Renal cortex interstitium (tissue), 11 donors: ENCODE measurements around the gene CDC42BPB. TPM values are rescaled to one million over a fixed set of nuclear protein-coding genes. Genes with fewer than 3 reads are reported as not detected.

ENCODE experiments used
- DNase-seq, 11 donors: peaks; one replicate each; pipeline ENCODE4 v3.0.0-alpha.2; 2013; ENCODE audit warnings: low read depth in 9 of 11, low spot score in 4 of 11; ENCODE audit errors: extremely low read depth in 1 of 11
- polyA plus RNA-seq, 3 donors: library from polyadenylated mRNA; unstranded; fragments of 120-200 nt; gene quantifications; one replicate each; pipeline ENCODE4 v1.2.1, GENCODE V29; 2013; ENCODE audit not compliant: insufficient read length in 3 of 3

The CDC42BPB gene
- polyA plus RNA-seq, 3 donors = 74.0 to 98.5 (median 84.0) TPM

DNA sequence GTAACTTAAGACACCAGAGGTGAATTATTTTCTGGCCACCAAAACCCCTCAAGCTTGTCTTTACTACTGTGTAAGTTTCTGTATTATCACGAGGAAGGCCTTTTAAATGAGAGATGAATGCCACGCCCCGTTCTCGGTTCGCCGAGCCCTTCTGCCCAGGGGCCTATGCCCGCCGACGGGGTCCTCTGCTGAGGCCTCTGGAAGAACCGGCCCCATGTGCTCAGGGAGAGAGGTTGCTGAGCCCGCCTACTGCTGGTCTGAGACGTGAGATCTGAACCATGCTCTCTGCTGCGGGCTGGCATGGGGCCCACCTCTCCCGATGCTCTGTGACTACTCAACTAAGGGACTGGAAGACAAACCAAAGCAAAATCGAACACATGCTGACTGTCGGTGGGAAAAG, 113.9 kb downstream of the CDC42BPB start:
- no peak for DNase-seq

DNA sequence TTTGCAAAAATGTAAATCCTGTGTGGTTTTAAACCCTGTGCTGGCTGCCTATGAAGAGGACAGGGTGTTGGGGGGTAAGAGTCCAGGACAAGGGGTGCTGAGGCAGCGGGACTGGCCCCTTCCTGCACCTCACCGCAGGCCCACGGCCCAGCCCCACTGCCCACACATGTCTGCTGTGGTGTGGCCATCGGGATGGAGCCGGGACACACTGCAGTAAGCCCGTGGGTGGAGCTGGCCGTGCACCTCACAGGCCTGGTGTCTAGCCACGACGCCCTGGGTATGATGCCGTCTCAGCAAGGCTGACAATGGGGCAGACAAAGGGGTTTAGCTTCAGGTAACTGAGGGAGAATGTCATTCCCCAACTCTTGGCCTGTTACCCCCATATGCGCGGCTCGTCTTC, 115.3 kb downstream of the CDC42BPB start:
- no peak for DNase-seq

DNA sequence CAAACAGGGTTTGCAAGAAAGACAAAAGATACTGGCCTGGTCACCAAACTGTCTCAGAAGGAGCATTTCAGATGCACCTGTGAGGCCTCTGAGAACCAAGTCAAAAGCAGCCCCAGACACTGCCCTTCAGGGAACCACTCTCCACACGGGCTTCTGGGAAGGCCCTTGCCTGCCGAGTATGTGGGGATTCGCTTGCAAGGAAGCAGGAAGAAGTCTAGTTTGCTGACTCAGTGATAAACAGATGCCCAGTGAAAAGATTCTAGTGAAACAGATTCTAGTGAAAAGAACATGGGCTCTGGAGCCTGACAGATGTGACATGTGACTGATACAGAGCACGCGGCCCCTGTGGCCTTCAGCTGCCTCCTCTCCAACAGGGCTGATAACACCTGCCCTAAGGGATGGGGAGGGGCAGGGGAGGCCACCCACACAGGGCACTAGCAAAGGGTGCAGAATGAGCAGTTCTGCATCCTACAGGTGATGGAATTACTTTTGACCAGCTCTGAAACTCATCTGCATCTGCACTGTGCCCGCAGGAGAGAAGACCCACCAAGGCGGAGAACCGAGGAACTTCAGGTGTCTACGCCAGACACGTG, 115.8 kb downstream of the CDC42BPB start:
- no peak for DNase-seq

DNA sequence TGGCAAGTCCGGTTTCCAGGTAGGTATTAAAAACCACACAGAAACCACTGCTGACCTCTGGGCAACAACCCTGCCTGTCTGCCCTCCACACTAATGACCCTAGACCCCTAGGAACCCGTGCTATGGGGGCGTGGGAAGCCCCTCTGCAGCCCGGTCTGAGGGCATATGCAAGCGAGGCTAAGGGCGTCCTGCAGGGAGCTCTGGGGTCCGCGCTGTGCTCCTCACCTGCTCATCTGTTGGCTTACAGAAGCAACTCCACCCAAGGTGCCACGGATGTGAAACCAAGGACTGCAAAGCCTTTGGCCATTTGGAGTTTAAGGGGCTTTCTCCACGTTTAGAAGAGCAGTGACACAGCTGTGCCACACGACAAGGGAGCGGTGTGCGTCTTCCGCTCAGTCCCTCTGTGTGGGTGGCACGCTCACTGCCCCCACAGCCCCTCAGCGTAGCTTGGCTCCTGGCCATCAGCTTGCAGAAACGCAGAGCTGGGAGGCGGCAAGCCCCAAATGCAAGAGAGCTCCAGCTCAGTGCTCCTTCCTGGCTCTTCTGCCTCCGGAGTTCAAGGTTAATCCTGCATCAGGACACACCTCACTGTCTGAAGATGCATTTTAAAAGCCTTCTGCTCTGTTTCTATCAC, 116.5 kb downstream of the CDC42BPB start:
- DNase-seq = no peak

DNA sequence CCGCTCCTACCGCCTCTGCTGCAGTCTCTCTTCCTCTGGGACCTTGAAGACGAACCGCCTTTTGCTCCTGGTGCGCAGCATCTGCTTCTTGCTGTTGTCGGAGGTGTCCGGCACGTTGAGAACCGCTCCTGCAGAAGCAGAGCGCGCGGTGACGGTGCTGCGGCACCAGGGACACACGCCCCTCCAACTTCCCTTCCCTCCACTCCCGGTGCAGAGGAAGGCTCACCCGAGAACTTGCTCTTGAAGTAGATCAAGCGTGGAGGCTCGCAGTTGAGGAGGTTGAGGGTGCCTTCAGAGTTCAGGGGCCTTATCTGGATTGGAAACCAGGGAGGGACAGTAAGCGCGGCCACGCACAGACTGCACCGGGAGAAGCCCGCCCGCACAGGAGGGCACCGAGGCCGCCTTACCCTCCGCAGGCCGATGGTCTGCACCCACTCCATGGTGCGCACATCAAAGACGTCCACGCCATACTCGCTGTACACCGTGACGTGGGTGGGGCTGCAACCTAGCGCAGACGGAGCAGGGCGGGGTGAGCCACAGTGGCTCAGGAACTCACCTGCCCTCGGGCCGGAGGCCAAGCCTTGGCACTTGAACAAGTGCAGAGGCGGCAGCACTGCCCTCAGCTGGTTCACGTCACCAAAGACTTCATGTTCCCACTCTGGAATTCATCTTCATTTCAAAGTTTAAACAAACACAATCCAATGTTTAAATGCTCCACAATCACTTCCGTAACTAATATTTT, 117.4 kb downstream of the CDC42BPB start:
- DNase-seq = no peak

DNA sequence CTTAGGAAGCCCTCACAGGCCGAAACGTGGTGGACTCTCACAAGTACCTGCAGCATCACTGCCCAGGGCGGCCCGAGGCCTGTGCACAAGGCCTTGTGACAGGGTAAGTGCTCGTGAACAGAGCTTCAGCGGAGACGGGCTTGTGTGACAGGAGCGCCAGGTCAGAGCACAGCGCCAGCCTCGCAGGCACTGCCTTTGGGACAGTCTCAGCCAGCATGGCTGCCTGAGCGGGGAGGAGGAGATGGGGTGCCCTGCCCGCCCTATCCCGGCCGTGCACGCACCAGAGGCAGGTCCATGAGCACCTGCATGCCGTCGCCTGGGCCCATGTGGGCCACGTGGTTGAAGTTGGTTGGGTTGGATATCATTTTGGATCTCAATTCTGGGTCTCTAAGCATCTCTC, 118.0 kb downstream of the CDC42BPB start:
- DNase-seq = no peak

DNA sequence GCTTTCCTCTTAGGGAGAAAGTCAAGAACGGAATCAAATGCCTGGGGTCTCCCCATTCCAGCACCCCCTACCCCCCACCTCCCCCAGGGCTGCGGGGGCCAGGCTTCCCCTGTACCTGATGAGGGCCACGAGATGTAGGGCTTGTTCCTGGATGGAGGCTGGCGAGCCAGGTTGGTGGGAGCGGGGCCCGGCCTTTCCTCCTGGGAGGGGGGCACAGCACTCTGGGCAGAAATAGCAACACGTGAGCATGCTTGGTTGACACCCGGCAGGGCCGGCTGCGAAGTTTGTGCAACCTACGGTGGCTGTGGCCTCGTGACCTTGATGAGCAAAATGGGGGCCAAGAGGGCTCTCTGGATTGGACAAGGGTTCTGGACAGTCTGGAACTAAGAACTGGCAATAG, 119.2 kb downstream of the CDC42BPB start:
- no peak for DNase-seq

DNA sequence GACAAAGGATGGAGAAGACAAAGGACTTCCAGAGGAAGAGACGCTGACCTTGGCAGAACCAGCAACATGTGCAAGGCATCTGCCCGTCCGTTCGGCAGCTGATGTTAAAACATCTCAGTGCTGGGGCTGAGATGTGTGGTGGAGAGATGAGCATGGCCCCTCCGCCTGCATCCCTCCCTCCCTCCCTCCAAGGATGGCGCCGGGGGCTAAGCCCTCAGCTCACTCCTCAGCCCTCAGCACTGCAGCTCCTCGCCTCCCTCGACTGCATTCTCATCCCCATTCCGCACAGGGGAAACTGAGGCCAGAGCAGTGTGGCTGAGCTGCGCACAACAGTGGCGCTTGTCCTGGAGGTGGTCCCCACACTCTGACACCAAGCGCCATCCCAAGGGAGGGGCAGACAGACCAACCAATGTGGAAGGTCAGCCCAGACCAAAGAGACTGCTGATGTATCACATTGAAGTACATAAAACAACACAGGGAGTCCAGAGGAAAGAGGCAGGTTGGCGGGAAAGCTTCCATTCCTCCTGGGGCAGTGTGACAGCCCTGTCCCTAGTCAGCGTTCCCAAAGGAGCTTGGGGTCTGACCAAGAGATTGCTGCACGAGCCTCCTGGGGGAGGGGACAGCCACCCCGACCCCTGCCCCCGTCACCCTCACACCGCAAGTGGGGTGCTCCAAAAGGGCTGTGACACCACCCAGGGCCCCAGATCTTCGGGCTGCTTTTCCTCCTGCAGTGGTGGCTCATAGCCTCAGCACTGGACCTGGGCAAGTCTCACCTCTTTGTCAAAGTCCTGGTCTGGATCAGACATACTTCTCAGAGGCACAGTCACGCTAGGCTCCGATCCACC, 119.8 kb downstream of the CDC42BPB start:
- DNase-seq = no peak

DNA sequence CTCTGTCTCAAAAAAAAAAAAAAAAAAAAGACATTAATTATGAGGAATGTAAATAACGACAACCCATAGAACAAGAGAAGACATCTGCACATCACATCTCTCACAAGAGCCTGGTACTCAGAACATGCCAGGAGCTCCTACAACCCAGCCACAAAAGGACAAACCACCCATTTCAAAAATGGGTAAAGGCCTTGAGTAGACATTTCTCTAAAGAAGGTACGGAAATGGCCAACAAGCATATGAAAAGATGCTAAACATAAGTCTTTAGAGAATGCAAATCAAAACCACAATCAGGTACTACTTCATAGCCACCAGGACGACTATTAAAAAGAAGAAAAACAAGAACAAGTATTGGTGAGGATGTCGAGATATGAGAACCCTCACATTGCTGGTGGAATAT, 121.6 kb downstream of the CDC42BPB start:
- no peak for DNase-seq

DNA sequence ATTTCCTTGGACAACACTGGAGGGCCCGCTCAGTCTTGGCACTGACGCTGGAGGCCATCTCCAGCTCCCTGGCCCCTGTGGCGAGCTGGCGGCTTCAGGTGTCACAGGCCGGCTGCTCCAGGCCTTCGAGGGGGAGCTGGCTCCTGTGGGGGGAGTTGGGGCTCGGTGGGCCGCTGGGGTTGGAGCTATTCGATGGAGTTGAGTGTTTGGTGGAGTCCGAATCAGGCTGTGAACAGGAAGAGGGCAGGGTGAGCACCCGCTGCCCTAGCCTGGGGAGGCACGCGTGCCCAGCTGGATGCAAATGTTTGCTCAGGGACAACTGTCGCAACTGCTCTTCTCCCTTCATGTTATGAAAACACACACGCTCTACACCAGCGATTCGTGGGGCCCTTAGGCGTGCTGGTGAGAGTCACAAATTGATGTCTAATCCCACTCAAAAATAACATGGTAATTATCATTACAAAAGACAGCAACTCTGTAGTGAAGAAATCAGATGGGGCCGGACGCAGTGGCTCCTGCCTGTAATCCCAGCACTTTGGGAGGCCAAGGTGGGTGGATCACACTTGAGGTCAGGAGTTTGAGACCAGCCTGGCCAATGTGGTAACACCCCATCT, 123.6 kb downstream of the CDC42BPB start:
- no peak for DNase-seq

DNA sequence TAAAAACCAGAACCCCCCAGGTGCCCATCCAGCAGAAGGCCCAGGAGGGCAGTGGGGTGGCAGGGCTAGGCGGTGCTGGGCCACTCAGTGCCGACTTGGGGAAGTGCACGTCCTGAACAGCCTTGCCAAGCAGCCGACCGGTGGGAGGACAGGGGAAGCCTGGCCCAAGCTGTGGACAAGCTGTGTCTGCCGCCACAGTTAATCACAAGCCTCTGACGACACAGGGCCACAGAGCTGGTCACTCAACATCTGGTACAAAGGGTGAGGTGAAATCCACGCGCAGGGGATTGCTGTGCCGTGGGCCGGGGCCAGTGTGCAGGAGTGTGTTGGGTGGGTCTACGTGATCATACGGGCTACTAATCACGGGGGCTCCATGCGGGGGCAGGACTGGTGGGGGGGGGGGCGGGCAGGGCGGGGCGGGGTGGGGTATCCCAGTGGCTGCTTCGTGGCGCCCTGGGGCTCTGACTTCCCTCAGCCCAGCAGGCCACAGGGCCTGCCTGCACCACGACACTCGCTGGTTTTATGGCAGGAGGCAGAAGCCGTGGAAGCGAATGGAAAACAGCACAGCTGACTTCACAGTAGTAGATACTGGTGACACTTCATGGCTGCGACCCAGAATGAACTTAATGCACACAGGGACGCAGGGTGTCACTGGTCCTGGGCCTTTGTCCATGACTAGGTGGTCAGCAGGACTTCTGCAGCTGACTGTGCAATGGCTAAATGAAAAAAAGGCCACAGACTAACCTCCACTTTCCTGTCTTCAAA, 124.7 kb downstream of the CDC42BPB start:
- DNase-seq = no peak

DNA sequence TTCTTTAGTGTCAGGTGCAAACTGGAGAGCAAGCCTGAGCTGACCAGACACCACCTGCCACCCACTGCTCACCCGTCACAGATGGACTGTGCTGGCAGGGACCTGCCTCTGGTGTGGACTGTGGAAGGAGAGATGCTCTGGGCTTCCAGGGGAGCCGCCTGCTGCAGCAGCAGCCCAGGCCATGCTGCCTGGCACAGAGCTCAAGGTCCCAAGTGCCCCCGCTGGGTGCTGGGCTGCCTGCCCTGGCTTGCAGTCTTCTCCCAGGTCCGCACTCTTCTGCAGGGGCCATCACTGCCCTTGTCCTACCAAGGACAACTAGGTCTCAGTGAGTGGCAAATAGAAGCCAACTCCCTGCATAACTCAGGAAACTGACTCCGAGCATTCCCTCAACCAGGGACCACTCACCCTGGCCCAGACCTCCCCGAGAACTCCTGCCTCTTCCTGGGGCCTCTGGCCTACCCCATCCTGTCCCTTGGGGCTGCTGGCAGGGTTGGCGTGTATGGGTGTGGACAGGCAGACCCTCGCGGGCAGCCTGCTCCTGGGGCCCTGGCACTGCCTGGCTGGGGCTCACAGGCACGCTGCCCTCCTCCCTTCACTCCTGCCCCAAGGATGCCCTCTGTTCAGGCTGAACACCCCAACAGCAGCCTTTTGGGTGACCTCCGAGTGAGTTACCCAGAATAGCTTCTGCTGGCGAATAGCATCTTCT, 125.6 kb downstream of the CDC42BPB start:
- no peak for DNase-seq

DNA sequence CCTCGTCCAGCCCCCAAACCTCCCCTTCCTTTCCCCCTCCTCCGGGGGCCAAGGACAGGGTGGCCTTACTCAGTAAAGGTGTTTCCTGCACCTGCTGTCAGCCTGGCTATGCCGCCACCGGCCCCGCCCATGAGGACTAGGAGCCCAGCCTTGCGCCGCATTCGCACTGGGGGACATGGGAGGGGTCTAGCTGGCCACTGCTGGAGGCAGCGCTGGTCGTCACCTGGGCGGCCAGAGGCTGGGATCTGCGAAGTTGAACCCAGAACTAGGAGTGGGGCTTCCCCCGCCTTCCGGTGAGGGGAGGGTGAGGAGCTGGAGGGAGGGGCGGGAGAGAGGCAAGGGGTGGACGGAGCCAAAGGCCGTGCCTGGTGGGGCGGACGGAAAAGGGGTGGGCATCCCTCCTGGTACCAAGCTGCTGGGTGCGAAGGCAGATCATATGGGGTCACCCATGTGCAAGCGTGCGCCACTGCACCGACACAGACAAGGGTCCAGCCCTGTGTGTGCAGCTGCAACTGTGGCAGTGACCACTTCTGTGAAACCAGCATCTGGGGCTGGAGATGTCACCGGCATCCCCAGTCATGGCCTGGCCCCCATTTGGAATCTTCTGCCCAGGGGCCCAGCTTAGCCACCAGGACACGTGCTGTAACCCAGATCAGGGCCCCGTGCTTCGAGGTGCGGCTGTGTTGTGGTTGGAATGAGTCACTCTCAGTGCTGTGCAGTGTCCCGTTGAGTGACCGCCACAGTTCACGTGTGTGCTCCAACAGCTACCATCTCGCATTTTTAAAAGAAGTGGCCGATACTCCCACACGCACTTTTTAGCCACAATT, 126.4 kb downstream of the CDC42BPB start:
- no peak for DNase-seq

DNA sequence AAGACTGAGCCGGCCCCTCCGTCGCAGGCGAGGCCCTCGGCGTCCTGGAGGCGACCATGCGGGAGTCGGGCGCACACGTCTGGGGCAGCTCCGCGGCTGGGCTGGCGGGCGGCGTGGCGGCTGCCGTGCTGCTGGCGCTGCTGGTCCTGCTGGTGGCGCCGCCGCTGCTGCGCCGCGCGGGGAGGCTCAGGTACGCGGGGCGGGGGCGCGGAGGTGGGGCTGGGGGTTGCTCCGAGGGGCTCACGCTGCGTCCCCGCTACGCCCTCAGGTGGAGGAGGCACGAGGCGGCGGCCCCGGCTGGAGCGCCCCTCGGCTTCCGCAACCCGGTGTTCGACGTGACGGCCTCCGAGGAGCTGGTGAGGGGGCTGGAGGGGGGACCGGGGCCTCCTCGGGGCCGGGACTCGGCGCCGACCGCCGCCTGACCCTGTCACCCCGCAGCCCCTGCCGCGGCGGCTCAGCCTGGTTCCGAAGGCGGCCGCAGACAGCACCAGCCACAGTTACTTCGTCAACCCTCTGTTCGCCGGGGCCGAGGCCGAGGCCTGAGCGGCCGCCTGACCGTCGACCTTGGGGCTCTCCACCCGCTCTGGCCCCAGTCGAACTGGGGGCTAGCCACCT, 127.1 kb downstream of the CDC42BPB start:
- DNase-seq = no peak

DNA sequence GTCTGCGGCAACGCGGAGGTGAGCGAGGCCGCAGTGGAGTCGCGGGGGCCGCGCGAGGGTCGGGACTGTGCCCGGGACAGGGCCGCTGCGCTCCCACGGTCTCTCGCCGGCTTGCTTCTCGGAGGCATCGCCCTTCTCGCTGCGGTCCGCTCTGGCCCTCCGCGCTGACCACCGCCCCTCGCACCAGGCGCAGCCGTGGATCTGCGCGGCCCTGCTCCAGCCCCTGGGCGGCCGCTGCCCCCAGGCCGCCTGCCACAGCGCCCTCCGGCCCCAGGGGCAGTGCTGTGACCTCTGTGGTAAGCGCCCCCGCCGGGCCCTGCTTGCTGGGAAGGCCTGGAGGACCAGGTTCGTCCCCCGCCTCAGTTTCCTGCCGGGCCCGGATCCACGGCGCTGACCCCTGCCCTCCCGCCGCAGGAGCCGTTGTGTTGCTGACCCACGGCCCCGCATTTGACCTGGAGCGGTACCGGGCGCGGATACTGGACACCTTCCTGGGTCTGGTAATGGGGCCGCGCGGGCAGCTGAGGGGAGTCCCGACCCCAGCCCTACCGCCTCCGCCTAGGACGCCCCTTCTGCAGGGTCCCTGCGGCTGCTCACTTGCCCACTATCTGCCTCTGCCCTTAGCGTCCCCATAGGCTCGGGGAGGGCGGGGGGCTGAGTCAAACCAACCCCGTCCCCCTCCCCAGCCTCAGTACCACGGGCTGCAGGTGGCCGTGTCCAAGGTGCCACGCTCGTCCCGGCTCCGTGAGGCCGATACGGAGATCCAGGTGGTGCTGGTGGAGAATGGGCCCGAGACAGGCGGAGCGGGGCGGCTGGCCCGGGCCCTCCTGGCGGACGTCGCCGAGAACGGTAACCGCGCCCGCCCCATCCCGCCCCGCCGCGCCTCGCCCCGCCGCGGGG, 127.9 kb downstream of the CDC42BPB start:
- no peak for DNase-seq
